SU-DHL-6 (cell line): Measurements from ENCODE around the gene MAP4K2.

ENCODE experiments used
- H2AFZ ChIP-seq: fragments of 200-600 bp; sonication (generic); 2 replicates; pipeline ENCODE4 v1.6.1; 2014; ENCODE audit warnings: low read depth, mild to moderate bottlenecking, moderate library complexity, mixed read lengths, antibody characterized with exemption, low read length; ENCODE audit not compliant: severe bottlenecking
- H3F3A ChIP-seq: fragments of 200-600 bp; shearing (Covaris generic); 2 replicates; pipeline ENCODE4 v1.6.0; 2016; ENCODE audit warnings: antibody characterized with exemption, mild to moderate bottlenecking; ENCODE audit not compliant: insufficient read depth
- H3K27ac ChIP-seq: fragments of 200-600 bp; sonication (generic); 2 replicates; pipeline ENCODE4 v1.5.1; 2016; ENCODE audit warnings: low read depth, mild to moderate bottlenecking, low read length, moderate library complexity, mixed read lengths
- H3K27me3 ChIP-seq: fragments of 200-600 bp; sonication (generic), shearing (Covaris generic); 2 replicates; pipeline ENCODE4 v1.6.0; 2014; ENCODE audit warnings: mild to moderate bottlenecking, low read length
- H3K36me3 ChIP-seq: fragments of 200-600 bp; sonication (generic); 2 replicates; pipeline ENCODE4 v1.6.1; 2014; ENCODE audit warnings: mild to moderate bottlenecking, low read length, mixed read lengths
- H3K4me2 ChIP-seq: fragments of 300-600, 200-600 bp; shearing (Covaris generic), sonication (generic); 2 replicates; pipeline ENCODE4 v1.6.0; 2014; ENCODE audit warnings: low read length, low read depth, mild to moderate bottlenecking; ENCODE audit not compliant: poor library complexity, severe bottlenecking
- H3K4me3 ChIP-seq: fragments of 200-600 bp; sonication (generic); 2 replicates; pipeline ENCODE4 v1.5.1; 2014; ENCODE audit warnings: antibody characterized with exemption, low read length, mild to moderate bottlenecking, mixed read lengths; ENCODE audit not compliant: insufficient read depth, poor library complexity, severe bottlenecking
- H3K79me2 ChIP-seq: fragments of 200-600 bp; sonication (generic); 2 replicates; pipeline ENCODE4 v1.6.1; 2014; ENCODE audit warnings: mild to moderate bottlenecking, low read length, moderate library complexity; ENCODE audit not compliant: insufficient read depth
- H3K9ac ChIP-seq: fragments of 200-600 bp; sonication (generic); 2 replicates; pipeline ENCODE4 v1.7.0; 2014; ENCODE audit warnings: mild to moderate bottlenecking, low read length
- H3K9me2 ChIP-seq: fragments of 200-600 bp; sonication (generic); replicated peaks from 2 replicates; pipeline ENCODE4 v1.6.1; 2014; ENCODE audit warnings: low read length; ENCODE audit not compliant: insufficient read depth
- H3K9me3 ChIP-seq: fragments of 200-600 bp; sonication (generic); 2 replicates; pipeline ENCODE4 v1.6.1; 2014; ENCODE audit warnings: low read length, mixed read lengths; ENCODE audit not compliant: insufficient read depth
- H4K20me1 ChIP-seq: fragments of 200-600 bp; sonication (generic); 2 replicates; pipeline ENCODE4 v1.6.1; 2014; ENCODE audit warnings: low read depth, mild to moderate bottlenecking, antibody characterized with exemption, low read length, moderate library complexity, mixed read lengths
- EZH2phosphoT487 ChIP-seq: fragments of 200-600 bp; sonication (generic), shearing (Covaris generic); conservative IDR thresholded peaks from 2 replicates; pipeline ENCODE4 v1.6.1; 2018; ENCODE audit warnings: mild to moderate bottlenecking, antibody characterized with exemption, low read length, moderate library complexity, mixed read lengths
- TF ChIP-seq, protein P1 (sequence below): fragments of 200-600 bp; sonication (generic); IDR thresholded peaks from one replicate; pipeline ENCODE4 v1.5.1; 2017; ENCODE audit warnings: antibody characterized with exemption, mild to moderate bottlenecking, low read length, moderate library complexity; ENCODE audit not compliant: insufficient read depth, poor library complexity, severe bottlenecking

MAP4K2 gene

DNA sequence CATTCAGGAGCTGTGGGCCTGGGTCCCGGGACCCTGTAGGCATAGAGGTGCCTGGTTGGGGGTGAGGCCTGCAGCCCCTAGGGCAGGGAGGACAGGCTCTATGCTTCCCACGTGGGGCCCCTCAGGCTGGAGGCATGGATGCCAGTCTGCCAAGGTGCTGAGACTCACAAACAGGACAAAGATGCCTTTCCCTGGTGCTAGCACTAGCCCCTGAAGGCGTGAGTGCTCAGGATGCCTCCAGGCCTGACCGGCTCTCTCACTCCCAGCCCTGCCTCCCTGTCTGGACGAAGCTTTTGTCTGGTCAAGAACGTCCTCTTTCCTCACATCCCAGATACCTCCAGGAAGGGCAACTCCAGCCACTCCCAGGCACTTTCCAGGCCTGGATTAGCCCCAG is 39.3 kb upstream of the MAP4K2 start:
- H3K4me3 ChIP-seq: no peak overlapping the region

GRCh38 chr11:64841592-64842365 is 38.8 kb upstream of the MAP4K2 start:
- Histone ChIP-seq H3K4me3 (no peak overlapping the region), H3K9me2 (no peaks in the 10 kb centered on the region), H3K27me3 (no peaks in the 10 kb centered on the region), H3K27ac (no peak overlapping the region), H3K9me3 (no peaks in the 10 kb centered on the region), H3K79me2 (no peaks in the 10 kb centered on the region; the same call in 1 of the 2 replicates), H3K36me3 (no peaks in the 10 kb centered on the region), H4K20me1 (no peaks in the 10 kb centered on the region), H3F3A (peaks cover 9% of the 10 kb centered on the region; the same call in 1 of the 2 replicates), H3K9ac (no peak overlapping the region), H2AFZ (no peak overlapping the region), H3K4me2 (no peak overlapping the region)
- TF ChIP-seq, protein P1, sequence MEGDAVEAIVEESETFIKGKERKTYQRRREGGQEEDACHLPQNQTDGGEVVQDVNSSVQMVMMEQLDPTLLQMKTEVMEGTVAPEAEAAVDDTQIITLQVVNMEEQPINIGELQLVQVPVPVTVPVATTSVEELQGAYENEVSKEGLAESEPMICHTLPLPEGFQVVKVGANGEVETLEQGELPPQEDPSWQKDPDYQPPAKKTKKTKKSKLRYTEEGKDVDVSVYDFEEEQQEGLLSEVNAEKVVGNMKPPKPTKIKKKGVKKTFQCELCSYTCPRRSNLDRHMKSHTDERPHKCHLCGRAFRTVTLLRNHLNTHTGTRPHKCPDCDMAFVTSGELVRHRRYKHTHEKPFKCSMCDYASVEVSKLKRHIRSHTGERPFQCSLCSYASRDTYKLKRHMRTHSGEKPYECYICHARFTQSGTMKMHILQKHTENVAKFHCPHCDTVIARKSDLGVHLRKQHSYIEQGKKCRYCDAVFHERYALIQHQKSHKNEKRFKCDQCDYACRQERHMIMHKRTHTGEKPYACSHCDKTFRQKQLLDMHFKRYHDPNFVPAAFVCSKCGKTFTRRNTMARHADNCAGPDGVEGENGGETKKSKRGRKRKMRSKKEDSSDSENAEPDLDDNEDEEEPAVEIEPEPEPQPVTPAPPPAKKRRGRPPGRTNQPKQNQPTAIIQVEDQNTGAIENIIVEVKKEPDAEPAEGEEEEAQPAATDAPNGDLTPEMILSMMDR: no peak
- no peak for TF ChIP-seq EZH2phosphoT487

More for the DNA sequence above, 39.3 kb upstream of the MAP4K2 start:
- H3K27ac ChIP-seq: no peak overlapping the region
- no peaks in the 10 kb centered on the region for H4K20me1 ChIP-seq
- no peaks in the 10 kb centered on the region for H3K9me2 ChIP-seq
- TF ChIP-seq, protein P1: no peak
- H3K9ac ChIP-seq: no peak overlapping the region
- peaks cover 10% of the 10 kb centered on the region for H3F3A ChIP-seq
- H2AFZ ChIP-seq: no peak overlapping the region
- H3K9me3 ChIP-seq: no peaks in the 10 kb centered on the region
- no peak overlapping the region for H3K4me2 ChIP-seq
- H3K79me2 ChIP-seq: no peaks in the 10 kb centered on the region; the same call in 1 of the 2 replicates
- no peaks in the 10 kb centered on the region for H3K36me3 ChIP-seq
- no peaks in the 10 kb centered on the region for H3K27me3 ChIP-seq

DNA sequence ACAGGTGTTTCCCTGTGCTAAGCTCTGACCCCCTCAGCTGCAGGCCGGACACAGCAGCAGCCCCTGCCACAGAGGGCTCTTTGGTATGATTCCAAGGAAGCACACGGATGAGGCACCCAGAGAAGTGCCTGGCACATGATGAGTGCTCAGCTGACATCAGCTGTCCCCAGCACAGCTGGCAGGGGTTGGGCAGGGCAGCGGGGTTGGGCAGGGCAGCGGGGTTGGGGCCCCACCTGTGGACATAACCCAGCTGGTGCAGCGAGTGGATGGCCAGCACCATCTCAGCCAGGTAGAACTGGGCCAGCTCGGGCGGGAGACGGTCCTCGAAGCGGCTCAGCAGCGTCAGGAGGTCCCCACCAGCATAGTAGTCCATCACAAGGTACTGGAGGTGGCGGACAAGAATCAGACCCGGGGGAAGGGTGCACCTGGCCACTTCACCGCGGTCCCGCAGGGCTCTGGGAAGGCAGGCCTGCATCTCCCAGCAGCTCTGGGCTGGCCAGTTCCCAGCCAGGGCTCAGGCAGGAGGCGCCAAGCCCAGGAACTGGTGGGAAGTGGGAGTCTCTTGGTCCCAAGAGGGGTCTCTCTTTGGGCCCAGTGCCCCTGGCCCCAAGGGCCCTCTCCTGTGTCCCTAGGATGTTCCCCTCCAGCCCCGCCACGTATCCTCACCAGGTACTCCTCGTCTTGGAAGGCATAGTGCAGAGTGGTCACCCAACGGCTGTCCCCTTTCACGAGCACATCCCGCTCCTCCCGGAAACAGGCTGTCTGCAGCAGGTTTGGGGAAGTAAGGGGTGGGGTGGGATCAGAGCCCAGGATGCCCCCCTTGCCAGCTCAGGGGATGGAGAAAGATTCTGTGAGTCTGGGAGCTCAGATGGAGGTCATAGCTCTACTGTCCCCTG is 37.1 kb upstream of the MAP4K2 start:
- Histone ChIP-seq H3K4me2 (no peak overlapping the region), H3K27ac (no peak overlapping the region), H3F3A (peaks cover 2% of the 10 kb centered on the region; the same call in 1 of the 2 replicates), H3K9me3 (no peaks in the 10 kb centered on the region), H4K20me1 (no peaks in the 10 kb centered on the region), H2AFZ (no peak overlapping the region), H3K27me3 (no peaks in the 10 kb centered on the region), H3K4me3 (no peak overlapping the region), H3K36me3 (no peaks in the 10 kb centered on the region), H3K79me2 (no peaks in the 10 kb centered on the region; the same call in 1 of the 2 replicates), H3K9ac (no peak overlapping the region), H3K9me2 (no peaks in the 10 kb centered on the region)
- no peak for TF ChIP-seq EZH2phosphoT487
- TF ChIP-seq, protein P1: no peak
